ENCODE measurements around the gene FSTL4. TPM values are rescaled to one million over a fixed set of nuclear protein-coding genes. Genes with fewer than 3 reads are reported as not detected.

FSTL4 gene
- total and polyA plus RNA-seq, 2 experiments from 2014 or later, result 1.4 to 2.8 TPM

- ATAC-seq (no peak), DNase-seq (ENCODE audit: low spot score) (no peak)
- no peak for TF ChIP-seq EZH2phosphoT487 (IDR thresholded peaks at IDR 0.05; ENCODE audit: unreplicated experiment)
- no peak for TF ChIP-seq STAT1 (IDR thresholded peaks at IDR 0.05; ENCODE audit: unreplicated experiment)
- no peak for TF ChIP-seq REST (IDR thresholded peaks at IDR 0.05; ENCODE audit: unreplicated experiment)
- TF ChIP-seq ZNF331 (CRISPR knock-in tag; IDR thresholded peaks at IDR 0.05; ENCODE audit: low read depth), result no peak
- TF ChIP-seq CREB1 (CRISPR knock-in tag; IDR thresholded peaks at IDR 0.05; ENCODE audit: low read depth), result no peak
- TF ChIP-seq EZH2 (IDR thresholded peaks at IDR 0.05; ENCODE audit: low read depth, unreplicated experiment), result no peak
- TF ChIP-seq, protein P1, sequence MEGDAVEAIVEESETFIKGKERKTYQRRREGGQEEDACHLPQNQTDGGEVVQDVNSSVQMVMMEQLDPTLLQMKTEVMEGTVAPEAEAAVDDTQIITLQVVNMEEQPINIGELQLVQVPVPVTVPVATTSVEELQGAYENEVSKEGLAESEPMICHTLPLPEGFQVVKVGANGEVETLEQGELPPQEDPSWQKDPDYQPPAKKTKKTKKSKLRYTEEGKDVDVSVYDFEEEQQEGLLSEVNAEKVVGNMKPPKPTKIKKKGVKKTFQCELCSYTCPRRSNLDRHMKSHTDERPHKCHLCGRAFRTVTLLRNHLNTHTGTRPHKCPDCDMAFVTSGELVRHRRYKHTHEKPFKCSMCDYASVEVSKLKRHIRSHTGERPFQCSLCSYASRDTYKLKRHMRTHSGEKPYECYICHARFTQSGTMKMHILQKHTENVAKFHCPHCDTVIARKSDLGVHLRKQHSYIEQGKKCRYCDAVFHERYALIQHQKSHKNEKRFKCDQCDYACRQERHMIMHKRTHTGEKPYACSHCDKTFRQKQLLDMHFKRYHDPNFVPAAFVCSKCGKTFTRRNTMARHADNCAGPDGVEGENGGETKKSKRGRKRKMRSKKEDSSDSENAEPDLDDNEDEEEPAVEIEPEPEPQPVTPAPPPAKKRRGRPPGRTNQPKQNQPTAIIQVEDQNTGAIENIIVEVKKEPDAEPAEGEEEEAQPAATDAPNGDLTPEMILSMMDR (conservative IDR thresholded peaks at IDR 0.05; ENCODE audit: low read depth in 2 of 2), result no peak
- TF ChIP-seq, protein P2, sequence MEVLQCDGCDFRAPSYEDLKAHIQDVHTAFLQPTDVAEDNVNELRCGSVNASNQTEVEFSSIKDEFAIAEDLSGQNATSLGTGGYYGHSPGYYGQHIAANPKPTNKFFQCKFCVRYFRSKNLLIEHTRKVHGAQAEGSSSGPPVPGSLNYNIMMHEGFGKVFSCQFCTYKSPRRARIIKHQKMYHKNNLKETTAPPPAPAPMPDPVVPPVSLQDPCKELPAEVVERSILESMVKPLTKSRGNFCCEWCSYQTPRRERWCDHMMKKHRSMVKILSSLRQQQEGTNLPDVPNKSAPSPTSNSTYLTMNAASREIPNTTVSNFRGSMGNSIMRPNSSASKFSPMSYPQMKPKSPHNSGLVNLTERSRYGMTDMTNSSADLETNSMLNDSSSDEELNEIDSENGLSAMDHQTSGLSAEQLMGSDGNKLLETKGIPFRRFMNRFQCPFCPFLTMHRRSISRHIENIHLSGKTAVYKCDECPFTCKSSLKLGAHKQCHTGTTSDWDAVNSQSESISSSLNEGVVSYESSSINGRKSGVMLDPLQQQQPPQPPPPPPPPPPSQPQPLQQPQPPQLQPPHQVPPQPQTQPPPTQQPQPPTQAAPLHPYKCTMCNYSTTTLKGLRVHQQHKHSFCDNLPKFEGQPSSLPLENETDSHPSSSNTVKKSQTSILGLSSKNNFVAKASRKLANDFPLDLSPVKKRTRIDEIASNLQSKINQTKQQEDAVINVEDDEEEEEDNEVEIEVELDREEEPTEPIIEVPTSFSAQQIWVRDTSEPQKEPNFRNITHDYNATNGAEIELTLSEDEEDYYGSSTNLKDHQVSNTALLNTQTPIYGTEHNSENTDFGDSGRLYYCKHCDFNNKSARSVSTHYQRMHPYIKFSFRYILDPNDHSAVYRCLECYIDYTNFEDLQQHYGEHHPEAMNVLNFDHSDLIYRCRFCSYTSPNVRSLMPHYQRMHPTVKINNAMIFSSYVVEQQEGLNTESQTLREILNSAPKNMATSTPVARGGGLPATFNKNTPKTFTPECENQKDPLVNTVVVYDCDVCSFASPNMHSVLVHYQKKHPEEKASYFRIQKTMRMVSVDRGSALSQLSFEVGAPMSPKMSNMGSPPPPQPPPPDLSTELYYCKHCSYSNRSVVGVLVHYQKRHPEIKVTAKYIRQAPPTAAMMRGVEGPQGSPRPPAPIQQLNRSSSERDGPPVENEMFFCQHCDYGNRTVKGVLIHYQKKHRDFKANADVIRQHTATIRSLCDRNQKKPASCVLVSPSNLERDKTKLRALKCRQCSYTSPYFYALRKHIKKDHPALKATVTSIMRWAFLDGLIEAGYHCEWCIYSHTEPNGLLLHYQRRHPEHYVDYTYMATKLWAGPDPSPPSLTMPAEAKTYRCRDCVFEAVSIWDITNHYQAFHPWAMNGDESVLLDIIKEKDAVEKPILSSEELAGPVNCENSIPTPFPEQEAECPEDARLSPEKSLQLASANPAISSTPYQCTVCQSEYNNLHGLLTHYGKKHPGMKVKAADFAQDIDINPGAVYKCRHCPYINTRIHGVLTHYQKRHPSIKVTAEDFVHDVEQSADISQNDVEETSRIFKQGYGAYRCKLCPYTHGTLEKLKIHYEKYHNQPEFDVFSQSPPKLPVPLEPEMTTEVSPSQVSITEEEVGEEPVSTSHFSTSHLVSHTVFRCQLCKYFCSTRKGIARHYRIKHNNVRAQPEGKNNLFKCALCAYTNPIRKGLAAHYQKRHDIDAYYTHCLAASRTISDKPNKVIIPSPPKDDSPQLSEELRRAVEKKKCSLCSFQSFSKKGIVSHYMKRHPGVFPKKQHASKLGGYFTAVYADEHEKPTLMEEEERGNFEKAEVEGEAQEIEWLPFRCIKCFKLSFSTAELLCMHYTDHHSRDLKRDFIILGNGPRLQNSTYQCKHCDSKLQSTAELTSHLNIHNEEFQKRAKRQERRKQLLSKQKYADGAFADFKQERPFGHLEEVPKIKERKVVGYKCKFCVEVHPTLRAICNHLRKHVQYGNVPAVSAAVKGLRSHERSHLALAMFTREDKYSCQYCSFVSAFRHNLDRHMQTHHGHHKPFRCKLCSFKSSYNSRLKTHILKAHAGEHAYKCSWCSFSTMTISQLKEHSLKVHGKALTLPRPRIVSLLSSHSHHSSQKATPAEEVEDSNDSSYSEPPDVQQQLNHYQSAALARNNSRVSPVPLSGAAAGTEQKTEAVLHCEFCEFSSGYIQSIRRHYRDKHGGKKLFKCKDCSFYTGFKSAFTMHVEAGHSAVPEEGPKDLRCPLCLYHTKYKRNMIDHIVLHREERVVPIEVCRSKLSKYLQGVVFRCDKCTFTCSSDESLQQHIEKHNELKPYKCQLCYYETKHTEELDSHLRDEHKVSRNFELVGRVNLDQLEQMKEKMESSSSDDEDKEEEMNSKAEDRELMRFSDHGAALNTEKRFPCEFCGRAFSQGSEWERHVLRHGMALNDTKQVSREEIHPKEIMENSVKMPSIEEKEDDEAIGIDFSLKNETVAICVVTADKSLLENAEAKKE (CRISPR knock-in tag; IDR thresholded peaks at IDR 0.05), result no peak
- no peak for TF ChIP-seq NANOG (IDR thresholded peaks at IDR 0.05; ENCODE audit: borderline replicate concordance)
- TF ChIP-seq ZNF114 (CRISPR knock-in tag; IDR thresholded peaks at IDR 0.05), result no peak
- TF ChIP-seq ETS1 (IDR thresholded peaks at IDR 0.05), result no peak
- TF ChIP-seq JUNB (IDR thresholded peaks at IDR 0.05; ENCODE audit: unreplicated experiment), result no peak
- no peak for TF ChIP-seq POLR2AphosphoS5 (IDR thresholded peaks at IDR 0.05; ENCODE audit: low read depth)
- Histone ChIP-seq H3K36me3 (ENCODE audit: insufficient read depth) (no peaks in the 10 kb centered on the region), H3K4me1 (ENCODE audit: insufficient read depth) (peaks cover 36% of the 10 kb centered on the region), H2AFZ (no peak overlapping the region), H3K27ac (ENCODE audit: low read depth) (no peak overlapping the region), H3K27me3 (ENCODE audit: insufficient read depth) (no peaks in the 10 kb centered on the region), H3F3A (replicated peaks; ENCODE audit: low read depth) (no peaks in the 10 kb centered on the region), H3K4me3 (no peak overlapping the region), H3K4me2 (peak overlapping the region; percentile 60), H4K20me1 (replicated peaks; ENCODE audit: insufficient read depth) (no peaks in the 10 kb centered on the region), H3K9me2 (ENCODE audit: insufficient read depth) (0 out of 2 replicates have a peak, but pooled peaks cover 3% of the 10 kb centered on the region), H3K79me2 (replicated peaks; ENCODE audit: insufficient read depth) (no peaks in the 10 kb centered on the region)
- Mint-ChIP-seq H3K4me3 (no peak overlapping the region; the same call in 2 of the 3 replicates), H3K27me3 (ENCODE audit: insufficient read depth, low read depth, poor library complexity) (peaks cover 21% of the 10 kb centered on the region), H3K27ac (peak overlapping the region; percentile 63; the same call in 1 of the 2 replicates), H3K9me3 (no peaks in the 10 kb centered on the region; the same call in 1 of the 3 replicates), H3K4me1 (peaks cover 52% of the 10 kb centered on the region), H3K36me3 (ENCODE audit: low read depth) (no peaks in the 10 kb centered on the region)
Observed at GRCh38 chr5:133343196-133343595, 269.1 kb downstream of the FSTL4 start.
